MM.1S (cell line): ENCODE data around the gene CDH1.

ENCODE experiments used
- DNase-seq: peaks from one replicate; pipeline ENCODE4 v3.0.0-alpha.2; 2015
- H2AFZ ChIP-seq: fragments of 300-600 bp; sonication (generic); 2 replicates; pipeline ENCODE4 v1.6.0; 2016; ENCODE audit warnings: antibody characterized with exemption, low read length
- H3F3A ChIP-seq: fragments of 300-600 bp; sonication (generic); 2 replicates; pipeline ENCODE4 v1.6.1; 2016; ENCODE audit warnings: mild to moderate bottlenecking, antibody characterized with exemption, low read length, moderate library complexity, mixed read lengths; ENCODE audit not compliant: insufficient read depth
- H3K27ac ChIP-seq: fragments of 300-600 bp; sonication (generic); 2 replicates; pipeline ENCODE4 v1.5.1; 2016; ENCODE audit warnings: mild to moderate bottlenecking, low read length
- H3K27me3 ChIP-seq: fragments of 300-600 bp; sonication (generic); replicated peaks from 2 replicates; pipeline ENCODE4 v1.6.0; 2016; ENCODE audit warnings: low read length; ENCODE audit not compliant: insufficient read depth
- H3K36me3 ChIP-seq: fragments of 300-600 bp; sonication (generic); replicated peaks from 2 replicates; pipeline ENCODE4 v1.6.1; 2016; ENCODE audit warnings: mild to moderate bottlenecking, low read length, mixed read lengths; ENCODE audit not compliant: insufficient read depth
- H3K4me1 ChIP-seq: fragments of 300-600 bp; sonication (generic); 2 replicates; pipeline ENCODE4 v1.6.1; 2016; ENCODE audit warnings: low read length, mixed read lengths
- H3K4me2 ChIP-seq: fragments of 300-600 bp; sonication (generic); 2 replicates; pipeline ENCODE4 v1.6.0; 2016; ENCODE audit warnings: low read depth, low read length
- H3K4me3 ChIP-seq: fragments of 300-600 bp; sonication (generic); 2 replicates; pipeline ENCODE4 v1.5.1; 2016; ENCODE audit warnings: low read length, mixed read lengths
- H3K79me2 ChIP-seq: fragments of 300-600 bp; sonication (generic); 2 replicates; pipeline ENCODE4 v1.6.1; 2016; ENCODE audit warnings: mixed run types, low read length, mixed read lengths
- H3K9ac ChIP-seq: fragments of 300-600 bp; sonication (generic); 2 replicates; pipeline ENCODE4 v1.6.1; 2016; ENCODE audit warnings: low read length, mixed read lengths
- H3K9me2 ChIP-seq: fragments of 300-600 bp; sonication (generic); replicated peaks from 2 replicates; pipeline ENCODE4 v1.6.1; 2016; ENCODE audit warnings: mild to moderate bottlenecking, low read length, mixed read lengths; ENCODE audit not compliant: insufficient read depth
- H3K9me3 ChIP-seq: fragments of 300-600 bp; sonication (generic); replicated peaks from 2 replicates; pipeline ENCODE4 v1.6.1; 2016; ENCODE audit warnings: mild to moderate bottlenecking, low read length, mixed read lengths; ENCODE audit not compliant: insufficient read depth
- H4K20me1 ChIP-seq: fragments of 300-600 bp; sonication (generic); 2 replicates; pipeline ENCODE4 v1.6.1; 2016; ENCODE audit warnings: mild to moderate bottlenecking, low read length, moderate library complexity, mixed read lengths; ENCODE audit not compliant: insufficient read depth
- EZH2 ChIP-seq: fragments of 300-600 bp; sonication (generic); optimal IDR thresholded peaks from 2 replicates; pipeline ENCODE3; 2017; ENCODE audit warnings: low read depth, mild to moderate bottlenecking, antibody characterized with exemption, low read length, mixed read lengths
- EZH2phosphoT487 ChIP-seq: fragments of 300-600 bp; sonication (generic); IDR thresholded peaks from 2 replicates; pipeline ENCODE4 v1.6.1; 2018; ENCODE audit warnings: antibody characterized with exemption, low read length
- TF ChIP-seq, protein P1 (sequence below): fragments of 300-600 bp; sonication (generic); IDR thresholded peaks from 2 replicates; pipeline ENCODE4 v1.5.1; 2016; ENCODE audit warnings: antibody characterized with exemption, low read length, mixed read lengths

CDH1 gene

DNA sequence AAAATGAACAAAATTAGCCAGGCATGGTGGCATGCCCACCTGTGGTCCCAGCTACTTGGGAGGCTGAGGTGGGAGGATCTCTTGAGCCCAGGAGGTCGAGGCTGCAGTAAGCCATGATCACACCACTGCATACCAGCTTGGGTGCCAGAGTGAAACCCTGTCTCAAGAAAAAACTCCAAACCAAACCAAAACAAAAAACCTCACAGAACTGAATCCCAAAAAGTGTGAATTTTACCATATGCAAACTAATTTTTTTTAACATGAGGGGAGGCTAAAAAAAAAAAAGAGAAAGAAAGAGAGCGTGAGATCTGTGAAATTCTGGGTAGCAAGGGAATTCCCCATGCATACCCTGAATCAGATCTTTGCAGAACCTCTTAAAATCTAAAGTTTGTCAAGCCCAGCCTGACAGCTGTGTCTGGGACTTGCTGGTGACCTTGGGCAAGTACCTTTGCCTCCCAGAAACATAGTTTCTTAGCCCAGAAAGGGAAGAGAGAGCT lies 17.1 kb upstream of the CDH1 start:
- no peak overlapping the region for H3K27ac ChIP-seq
- no peaks in the 10 kb centered on the region for H4K20me1 ChIP-seq
- no peak for DNase-seq
- H3K4me1 ChIP-seq = no peaks in the 10 kb centered on the region
- H3K79me2 ChIP-seq = no peaks in the 10 kb centered on the region
- H3K9me3 ChIP-seq = no peaks in the 10 kb centered on the region
- TF ChIP-seq, protein P1, sequence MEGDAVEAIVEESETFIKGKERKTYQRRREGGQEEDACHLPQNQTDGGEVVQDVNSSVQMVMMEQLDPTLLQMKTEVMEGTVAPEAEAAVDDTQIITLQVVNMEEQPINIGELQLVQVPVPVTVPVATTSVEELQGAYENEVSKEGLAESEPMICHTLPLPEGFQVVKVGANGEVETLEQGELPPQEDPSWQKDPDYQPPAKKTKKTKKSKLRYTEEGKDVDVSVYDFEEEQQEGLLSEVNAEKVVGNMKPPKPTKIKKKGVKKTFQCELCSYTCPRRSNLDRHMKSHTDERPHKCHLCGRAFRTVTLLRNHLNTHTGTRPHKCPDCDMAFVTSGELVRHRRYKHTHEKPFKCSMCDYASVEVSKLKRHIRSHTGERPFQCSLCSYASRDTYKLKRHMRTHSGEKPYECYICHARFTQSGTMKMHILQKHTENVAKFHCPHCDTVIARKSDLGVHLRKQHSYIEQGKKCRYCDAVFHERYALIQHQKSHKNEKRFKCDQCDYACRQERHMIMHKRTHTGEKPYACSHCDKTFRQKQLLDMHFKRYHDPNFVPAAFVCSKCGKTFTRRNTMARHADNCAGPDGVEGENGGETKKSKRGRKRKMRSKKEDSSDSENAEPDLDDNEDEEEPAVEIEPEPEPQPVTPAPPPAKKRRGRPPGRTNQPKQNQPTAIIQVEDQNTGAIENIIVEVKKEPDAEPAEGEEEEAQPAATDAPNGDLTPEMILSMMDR = no peak
- TF ChIP-seq EZH2 (no peak), EZH2phosphoT487 (no peak)
- no peak overlapping the region for H3K4me3 ChIP-seq
- no peaks in the 10 kb centered on the region for H3K9me2 ChIP-seq
- H2AFZ ChIP-seq = no peak overlapping the region
- H3K9ac ChIP-seq = no peak overlapping the region
- H3F3A ChIP-seq = no peaks in the 10 kb centered on the region
- H3K27me3 ChIP-seq = no peaks in the 10 kb centered on the region
- H3K4me2 ChIP-seq = no peak overlapping the region
- H3K36me3 ChIP-seq = no peaks in the 10 kb centered on the region

DNA sequence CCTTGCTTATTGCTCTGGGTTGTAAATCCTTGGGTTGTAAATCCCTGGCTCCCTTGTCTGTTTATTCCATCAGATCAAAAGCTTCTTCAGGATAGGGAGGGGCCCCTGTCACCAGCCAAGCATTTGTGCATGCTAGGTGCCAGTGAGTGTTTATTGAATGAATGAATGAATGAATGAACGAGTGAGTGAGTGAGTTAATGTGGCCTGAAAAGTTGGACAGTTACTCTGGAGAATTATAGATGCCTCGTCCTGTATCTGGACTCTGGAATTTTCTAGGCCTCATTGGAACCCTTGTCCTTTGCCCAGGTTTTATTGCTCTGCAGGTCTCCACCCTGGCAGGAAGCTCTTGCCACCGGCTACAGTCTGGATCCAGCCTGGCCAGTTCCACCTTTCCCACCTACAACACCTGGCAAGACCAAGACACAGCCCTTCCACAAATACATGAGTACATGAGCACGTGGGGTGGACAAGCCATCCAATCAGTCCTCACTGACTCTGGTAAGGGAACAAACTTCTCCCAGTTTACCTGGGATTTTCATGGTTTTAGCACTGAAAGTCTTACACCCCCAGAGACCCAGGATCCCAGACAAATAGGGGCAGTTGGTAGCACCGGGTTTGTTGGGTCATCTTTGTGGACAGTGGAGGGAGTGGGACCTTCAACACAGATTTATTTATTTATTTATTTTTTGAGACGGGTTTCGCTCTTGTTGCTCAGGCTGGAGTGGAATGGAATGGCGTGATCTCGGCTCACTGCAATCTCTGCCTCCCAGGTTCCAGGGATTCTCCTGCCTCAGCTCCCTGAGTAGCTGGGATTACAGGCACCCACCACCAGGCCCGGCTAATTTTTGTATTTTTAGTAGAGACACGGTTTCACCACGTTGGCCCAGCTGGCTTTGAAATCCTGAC lies 14.7 kb upstream of the CDH1 start:
- Histone ChIP-seq H3K4me1 (no peaks in the 10 kb centered on the region), H3K9me3 (no peaks in the 10 kb centered on the region), H4K20me1 (no peaks in the 10 kb centered on the region), H3K79me2 (no peaks in the 10 kb centered on the region), H2AFZ (no peak overlapping the region), H3K9me2 (no peaks in the 10 kb centered on the region), H3F3A (no peaks in the 10 kb centered on the region), H3K27me3 (no peaks in the 10 kb centered on the region), H3K4me2 (no peak overlapping the region), H3K9ac (no peak overlapping the region), H3K4me3 (no peak overlapping the region), H3K27ac (no peak overlapping the region), H3K36me3 (no peaks in the 10 kb centered on the region)
- TF ChIP-seq, protein P1 = no peak
- TF ChIP-seq EZH2 = no peak
- no peak for TF ChIP-seq EZH2phosphoT487
- DNase-seq = no peak

DNA sequence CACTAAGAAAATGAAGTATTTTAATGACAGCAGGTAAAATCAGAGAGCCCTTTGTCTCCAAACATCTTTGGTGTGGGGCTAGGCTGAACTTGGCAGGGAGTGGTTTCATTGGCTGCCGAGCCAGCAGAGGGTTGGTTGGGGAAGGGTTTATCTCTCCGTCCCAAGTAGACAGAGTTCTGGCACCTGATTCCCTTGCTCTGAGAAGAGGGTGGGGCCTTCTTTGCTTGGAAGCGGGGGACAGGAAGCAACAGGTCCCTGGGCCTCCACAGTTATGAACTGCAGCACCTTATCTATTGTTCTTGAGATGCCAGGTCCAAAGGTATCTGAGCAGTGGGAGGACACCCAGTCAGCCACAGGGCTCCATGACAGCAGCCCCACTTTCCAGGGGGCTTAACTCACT lies 12.3 kb upstream of the CDH1 start:
- DNase-seq = no peak
- no peaks in the 10 kb centered on the region for H3K9me3 ChIP-seq
- no peak overlapping the region for H3K4me3 ChIP-seq
- H4K20me1 ChIP-seq = no peaks in the 10 kb centered on the region
- H3K36me3 ChIP-seq = no peaks in the 10 kb centered on the region
- H3K9ac ChIP-seq = no peak overlapping the region
- H3K27me3 ChIP-seq = no peaks in the 10 kb centered on the region
- TF ChIP-seq, protein P1 = no peak
- TF ChIP-seq EZH2phosphoT487 = no peak
- TF ChIP-seq EZH2 = no peak
- no peaks in the 10 kb centered on the region for H3F3A ChIP-seq
- no peaks in the 10 kb centered on the region for H3K9me2 ChIP-seq
- no peaks in the 10 kb centered on the region for H3K79me2 ChIP-seq
- H3K4me2 ChIP-seq = no peak overlapping the region
- no peak overlapping the region for H2AFZ ChIP-seq
- H3K27ac ChIP-seq = no peak overlapping the region
- no peaks in the 10 kb centered on the region for H3K4me1 ChIP-seq
